Stimulated activated CD8-positive, alpha-beta memory T cell treated with anti-CD3 and anti-CD28 coated beads, Interleukin-7, amount 100 ng/mL, for 4 hours (primary cell): ENCODE measurements around the gene IFITM2.
"Not testable (repeated sequence)": the region's sequence is repeated elsewhere in the genome, so short reads cannot be mapped to it uniquely, and the experiment has no call there.

Source experiments
- DNase-seq, 2 donors: peaks; one replicate each; pipeline ENCODE4 v3.0.0-alpha.2; 2020; ENCODE audit warnings: low read depth in 2 of 2

The IFITM2 gene

DNA sequence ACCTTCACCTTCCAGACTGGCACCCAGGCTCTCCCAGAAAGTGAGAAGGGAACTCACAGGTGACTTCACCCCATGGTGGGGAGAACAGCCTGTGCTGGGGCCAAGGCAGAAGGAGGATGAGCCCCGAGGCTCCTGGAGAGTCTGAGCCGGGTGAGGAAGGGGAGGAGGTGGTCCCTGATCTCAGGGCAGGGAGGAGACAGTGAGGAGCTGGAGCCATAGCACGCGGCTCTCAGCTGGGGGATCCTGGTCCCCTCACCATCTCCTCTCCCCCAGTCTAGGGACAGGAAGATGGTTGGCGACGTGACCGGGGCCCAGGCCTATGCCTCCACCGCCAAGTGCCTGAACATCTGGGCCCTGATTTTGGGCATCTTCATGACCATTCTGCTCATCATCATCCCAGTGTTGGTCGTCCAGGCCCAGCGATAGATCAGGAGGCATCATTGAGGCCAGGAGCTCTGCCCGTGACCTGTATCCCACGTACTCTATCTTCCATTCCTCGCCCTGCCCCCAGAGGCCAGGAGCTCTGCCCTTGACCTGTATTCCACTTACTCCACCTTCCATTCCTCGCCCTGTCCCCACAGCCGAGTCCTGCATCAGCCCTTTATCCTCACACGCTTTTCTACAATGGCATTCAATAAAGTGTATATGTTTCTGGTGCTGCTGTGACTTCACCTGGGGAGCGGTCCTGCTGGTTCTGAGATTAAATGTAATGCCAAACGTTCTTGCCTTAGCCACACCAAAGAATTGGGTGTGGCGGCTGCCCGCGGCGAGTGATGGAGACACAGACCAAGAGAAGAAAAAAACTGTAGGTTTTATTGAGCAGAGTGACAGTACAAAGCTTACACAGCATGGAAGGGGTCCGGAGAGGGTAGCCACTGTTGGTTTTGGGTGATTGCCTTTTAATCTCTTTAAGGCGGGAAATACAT lies 1.4 kb downstream of the IFITM2 start:
- DNase-seq: not testable (repeated sequence)

DNA sequence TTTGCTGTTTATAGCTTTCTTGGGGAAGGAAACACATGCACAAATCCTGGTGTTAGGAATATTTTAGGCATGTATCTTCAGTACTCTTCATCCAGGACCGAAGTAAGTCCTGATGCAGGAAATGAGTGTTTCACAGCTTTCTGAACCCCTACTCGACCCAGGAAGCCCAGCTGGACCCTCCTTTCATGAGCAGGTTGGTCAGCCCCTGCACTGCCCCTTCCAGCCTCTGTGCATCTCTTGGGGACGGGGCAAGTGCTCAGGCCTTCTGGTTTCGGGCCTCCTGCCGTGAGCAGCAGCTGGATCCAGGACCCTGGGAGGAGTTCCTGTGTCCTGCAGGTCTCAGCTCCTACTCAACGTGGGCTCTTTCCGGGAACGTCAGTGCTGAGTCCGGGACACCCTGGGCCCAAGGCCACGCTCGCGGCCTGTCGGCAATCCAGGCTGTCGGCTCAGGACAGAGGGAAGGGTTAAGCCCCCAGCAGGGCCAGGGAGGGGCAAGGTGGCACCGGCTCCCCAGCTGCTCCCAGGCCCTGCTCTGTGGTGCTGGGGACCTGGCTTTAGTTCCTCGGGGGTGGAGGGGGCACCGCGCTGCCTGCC lies 2.5 kb downstream of the IFITM2 start:
- not testable (repeated sequence) for DNase-seq

DNA sequence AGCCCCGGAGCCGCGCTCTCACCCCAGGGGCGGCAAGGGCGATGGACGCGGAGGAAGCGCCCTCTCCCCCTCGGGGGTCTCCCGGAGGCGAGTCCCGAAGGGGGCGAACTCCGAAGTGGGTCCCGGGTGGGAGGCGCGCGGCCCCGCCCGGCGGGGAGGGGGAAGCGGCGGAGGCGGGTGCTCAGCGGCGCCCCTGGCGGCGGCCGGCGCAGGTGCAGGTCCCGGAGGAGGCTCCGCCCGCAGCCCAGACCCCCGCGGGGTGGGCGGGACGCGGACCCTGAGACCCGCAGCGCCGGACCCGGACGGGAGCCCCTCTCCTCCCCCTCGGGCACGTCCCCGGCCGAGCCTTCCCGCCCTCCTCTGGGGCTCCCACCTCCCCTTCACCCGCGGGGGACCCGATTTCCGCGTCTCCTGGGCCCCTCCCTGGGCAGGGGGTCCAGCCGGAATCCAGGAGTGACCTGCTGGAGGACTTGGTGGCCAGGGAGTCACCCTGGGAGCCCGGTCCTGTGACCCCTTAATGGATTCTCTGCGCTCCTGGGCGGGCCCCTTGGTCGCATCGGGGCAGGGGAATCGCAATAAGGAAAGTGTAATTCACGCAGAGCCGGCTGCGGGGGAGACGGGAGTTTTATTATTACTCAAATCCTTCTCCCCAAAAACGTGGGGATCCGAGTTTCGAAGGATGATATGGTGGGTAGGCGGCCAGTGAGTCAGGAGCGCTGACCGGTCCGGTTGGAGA lies 3.6 kb downstream of the IFITM2 start:
- DNase-seq: not testable (repeated sequence)

DNA sequence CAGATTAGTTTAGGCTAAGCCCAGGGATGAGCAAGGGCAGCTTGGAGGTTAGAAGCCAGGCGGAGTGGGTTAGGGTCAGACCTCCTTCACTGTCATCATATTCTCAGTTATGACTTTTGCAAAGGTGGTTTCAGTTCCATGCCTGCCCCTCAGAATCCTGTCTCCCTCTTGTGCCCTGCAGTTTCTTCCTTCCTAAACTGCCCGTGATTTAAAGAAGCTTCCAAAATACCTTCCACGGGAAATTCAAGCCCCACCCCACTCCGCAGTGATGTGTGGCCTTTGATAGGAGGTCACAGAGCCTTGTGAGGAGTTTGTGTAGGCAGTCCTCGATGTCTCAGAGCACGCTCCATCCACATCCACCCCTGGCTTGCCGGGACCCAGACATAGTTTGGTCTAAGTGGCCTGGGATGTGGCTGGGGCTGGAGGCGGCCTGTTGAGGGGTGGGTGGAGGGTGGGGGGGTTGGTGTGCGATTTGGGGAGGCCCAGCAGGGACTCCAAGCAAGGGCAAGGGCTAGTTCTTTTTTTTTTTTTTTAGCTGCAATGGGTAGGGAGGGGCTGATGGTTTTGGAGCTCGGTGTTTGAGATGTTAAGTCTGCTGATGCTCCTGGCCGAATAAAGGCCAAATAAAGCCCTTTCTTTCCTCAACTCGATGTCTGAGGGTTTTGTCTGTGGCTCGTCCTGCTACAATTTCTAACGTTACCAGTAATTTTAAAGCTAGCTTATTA lies 4.6 kb downstream of the IFITM2 start:
- DNase-seq: no peak

DNA sequence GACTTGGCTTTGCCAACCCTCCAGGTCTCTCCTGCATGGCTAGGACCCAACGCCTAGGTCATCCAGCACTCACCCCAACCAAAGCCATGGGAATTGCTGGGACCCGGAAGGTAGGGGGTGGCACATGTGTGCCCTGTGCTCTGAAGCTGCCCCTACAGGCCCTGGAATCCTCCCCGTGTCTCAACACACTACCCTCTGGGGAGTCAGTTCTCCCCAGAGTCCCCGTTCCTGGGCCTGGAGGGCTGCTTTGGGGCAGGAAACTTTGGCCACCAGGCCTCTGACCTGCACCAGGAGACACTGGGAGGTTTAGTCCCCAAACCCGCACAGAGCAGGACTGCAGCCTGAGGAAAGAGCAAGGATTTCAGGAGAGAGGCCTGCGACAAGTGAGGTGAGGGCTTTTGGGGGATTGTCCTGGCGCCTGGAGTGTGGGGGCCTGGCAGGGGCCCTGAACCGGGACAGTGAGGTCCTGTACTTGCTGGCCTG lies 5.7 kb downstream of the IFITM2 start:
- DNase-seq: no peak

DNA sequence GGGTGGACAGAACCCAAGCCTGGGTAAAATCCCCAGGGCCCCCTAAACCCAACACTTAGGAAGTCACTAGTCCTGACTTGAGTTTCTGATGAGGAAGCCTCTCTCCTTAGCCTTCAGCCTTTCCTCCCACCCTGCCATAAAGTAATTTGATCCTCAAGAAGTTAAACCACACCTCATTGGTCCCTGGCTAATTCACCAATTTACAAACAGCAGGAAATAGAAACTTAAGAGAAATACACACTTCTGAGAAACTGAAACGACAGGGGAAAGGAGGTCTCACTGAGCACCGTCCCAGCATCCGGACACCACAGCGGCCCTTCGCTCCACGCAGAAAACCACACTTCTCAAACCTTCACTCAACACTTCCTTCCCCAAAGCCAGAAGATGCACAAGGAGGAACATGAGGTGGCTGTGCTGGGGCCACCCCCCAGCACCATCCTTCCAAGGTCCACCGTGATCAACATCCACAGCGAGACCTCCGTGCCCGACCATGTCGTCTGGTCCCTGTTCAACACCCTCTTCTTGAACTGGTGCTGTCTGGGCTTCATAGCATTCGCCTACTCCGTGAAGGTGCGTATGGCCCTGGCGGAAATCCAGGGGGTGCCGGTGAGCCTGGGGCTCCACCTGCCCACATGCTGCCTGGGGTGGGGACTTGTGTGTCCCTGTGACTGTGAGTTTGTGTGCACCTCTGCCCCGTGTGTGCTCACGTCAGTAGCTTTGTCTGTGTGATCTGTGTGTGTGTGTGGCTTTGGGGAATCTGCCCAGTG lies 6.4 kb downstream of the IFITM2 start, which contains the start of gene IFITM1:
Gene IFITM1, plus strand, starts transcription at position 254 of the 767 bp plus-strand sequence. Its CDS starts 131 bp downstream, at position 385.
- DNase-seq: no peak

DNA sequence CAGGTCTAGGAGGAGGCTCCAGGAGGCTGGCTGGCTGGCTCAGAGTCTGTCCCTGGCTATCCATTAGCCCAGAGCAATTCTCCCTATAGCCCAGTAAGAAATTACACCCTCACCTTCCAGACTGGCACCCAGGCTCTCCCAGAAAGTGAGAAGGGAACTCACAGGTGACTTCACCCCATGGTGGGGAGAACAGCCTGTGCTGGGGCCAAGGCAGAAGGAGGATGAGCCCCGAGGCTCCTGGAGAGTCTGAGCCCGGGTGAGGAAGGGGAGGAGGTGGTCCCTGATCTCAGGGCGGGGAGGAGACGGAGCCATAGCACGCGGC lies 6.9 kb downstream of the IFITM2 start:
- not testable (repeated sequence) for DNase-seq

DNA sequence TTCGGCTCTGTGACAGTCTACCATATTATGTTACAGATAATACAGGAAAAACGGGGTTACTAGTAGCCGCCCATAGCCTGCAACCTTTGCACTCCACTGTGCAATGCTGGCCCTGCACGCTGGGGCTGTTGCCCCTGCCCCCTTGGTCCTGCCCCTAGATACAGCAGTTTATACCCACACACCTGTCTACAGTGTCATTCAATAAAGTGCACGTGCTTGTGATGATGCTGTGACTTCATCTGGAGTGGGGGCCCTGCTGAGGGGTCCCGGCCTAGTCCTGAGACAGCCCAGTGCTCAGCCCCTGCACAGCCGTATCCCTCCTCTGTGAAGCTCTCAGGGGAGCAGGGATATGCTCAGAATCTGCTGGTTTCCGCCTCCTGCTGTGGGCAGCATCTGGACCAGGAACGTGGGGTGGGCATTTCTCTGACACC lies 7.5 kb downstream of the IFITM2 start:
- no peak for DNase-seq

DNA sequence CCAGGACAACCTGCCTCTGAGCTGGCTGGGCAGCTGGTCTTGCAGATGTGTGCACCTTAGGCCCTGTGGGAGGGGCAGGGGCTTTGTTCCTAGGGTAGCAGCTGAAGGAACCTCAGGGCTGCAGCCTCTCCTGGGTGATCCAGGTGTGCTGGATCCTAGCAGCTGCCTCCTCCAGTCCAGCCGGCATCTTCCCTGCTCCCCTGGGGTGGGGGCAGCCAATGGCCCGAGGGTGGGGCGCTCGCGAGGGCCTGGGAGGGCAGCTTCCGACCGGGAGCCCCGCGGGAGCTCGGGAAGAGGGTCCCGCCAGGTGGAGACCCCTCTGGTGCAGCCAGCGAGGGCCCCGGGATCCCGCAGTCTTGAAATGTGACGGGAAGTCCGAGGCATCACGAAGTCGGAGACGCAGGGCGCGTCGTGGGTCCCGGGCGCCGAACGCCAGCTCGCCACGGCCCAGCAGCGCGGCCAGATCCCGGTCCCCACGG lies 7.9 kb downstream of the IFITM2 start:
- no peak for DNase-seq

DNA sequence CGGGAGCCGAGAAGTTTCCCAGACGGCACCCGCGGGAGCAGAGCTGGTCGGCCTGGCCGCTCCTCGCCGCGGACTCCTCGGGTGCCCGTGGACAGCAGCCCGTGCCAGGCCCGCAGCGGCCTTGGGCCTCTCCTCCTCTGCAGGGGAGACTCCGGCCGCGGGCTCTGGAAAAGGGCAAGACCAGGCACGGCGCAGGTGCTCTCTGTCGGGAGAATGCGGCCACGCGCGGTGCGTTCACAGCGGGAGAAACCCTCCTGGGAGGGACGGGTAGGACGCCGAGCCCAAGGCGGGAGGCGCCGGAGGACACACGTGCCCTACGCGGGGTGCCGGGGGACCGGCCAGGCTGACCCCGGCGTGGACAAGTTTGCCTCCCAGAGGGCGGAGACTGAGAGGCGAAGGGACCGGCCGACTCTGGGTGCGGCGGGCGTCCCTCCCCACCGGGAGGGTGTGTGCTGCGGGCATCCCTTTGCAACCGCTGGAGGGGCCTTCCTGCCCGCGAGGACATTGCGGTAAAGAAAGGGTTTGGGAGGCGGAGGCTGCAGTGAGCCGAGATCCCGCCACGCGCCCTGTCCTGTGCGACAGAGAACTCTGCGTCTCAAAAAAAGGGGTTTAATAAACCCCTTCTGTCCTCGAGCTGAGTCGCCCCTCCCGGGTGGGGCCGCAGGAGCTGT lies 8.6 kb downstream of the IFITM2 start:
- DNase-seq: no peak

DNA sequence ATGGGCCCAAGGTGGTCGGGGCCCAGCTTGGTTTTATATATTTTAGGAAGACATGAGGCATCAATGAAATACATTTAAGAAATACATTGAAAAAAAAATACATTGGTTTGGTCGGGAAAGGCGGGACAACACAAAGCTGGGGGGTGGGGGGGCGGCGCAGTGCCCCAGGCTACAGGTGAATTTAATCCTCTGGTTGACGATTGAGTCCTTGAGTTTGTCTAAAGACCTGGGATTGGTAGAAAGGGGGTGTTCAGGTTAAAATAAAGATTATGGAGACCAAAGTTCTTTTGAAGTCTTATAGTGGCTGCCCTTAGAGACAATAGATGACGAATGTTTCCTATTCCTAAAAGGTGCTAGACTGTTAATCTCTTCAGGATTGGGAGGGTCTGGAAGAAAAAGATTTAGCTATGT lies 9.3 kb downstream of the IFITM2 start:
- no peak for DNase-seq

DNA sequence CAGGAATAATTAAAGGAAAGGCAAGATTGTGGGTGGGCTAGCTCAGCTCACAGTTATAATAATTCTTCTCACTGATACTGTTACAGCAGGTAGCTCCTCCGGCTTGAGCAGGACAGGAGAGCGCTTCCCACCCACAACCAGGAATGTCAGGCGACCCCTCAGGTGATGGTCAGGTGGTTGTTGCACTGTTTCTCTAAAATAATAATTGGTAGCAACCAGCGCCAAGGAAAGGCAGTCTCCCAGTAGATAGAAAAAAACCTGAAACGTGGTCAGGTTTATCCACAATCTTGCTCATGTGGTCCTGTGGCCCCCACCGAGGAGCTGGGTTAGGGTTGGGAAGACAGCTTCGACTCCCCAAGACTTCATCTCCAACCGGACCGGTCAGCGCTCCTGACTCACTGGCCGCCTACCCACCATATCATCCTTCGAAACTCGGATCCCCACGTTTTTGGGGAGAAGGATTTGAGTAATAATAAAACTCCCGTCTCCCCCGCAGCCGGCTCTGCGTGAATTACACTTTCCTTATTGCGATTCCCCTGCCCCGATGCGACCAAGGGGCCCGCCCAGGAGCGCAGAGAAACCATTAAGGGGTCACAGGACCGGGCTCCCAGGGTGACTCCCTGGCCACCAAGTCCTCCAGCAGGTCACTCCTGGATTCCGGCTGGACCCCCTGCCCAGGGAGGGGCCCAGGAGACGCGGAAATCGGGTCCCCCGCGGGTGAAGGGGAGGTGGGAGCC lies 10.2 kb downstream of the IFITM2 start:
- not testable (repeated sequence) for DNase-seq

DNA sequence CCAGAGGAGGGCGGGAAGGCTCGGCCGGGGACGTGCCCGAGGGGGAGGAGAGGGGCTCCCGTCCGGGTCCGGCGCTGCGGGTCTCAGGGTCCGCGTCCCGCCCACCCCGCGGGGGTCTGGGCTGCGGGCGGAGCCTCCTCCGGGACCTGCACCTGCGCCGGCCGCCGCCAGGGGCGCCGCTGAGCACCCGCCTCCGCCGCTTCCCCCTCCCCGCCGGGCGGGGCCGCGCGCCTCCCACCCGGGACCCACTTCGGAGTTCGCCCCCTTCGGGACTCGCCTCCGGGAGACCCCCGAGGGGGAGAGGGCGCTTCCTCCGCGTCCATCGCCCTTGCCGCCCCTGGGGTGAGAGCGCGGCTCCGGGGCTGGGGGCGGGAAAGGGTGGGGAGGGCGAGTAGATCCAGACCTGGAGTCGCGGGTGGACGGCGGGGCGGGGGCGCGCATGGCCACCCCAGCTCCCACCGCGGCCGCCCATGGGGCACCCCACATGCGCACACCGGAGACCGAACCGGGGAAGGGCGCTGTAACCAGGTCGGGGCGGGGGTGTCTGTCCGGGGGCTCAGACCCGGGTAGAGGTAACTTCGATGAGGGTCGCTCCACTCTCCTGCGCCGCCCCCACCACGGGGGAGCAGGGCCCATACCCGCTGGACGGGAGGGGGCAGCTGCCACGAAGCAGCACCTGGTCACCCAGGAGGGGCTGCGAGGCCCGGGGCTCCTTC lies 10.9 kb downstream of the IFITM2 start:
- DNase-seq: not testable (repeated sequence)

DNA sequence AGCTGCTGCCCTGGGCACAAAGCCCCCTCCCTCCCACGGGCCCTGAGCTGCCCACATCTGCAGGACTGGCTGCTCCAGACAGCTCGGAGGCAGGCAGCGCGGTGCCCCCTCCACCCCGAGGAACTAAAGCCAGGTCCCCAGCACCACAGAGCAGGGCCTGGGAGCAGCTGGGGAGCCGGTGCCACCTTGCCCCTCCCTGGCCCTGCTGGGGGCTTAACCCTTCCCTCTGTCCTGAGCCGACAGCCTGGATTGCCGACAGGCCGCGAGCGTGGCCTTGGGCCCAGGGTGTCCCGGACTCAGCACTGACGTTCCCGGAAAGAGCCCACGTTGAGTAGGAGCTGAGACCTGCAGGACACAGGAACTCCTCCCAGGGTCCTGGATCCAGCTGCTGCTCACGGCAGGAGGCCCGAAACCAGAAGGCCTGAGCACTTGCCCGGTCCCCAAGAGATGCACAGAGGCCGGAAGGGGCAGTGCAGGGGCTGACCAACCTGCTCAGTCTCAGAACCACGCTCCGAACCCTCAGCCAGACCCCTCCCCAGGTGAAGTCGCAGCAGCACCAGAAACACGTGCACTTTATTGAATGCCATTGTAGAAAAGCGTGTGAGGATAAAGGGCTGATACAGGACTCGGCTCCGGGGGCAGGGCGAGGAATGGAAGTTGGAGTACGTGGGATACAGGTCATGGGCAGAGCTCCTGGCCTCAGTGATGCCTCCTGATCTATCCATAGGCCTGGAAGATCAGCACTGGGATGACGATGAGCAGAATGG lies 11.7 kb downstream of the IFITM2 start:
- DNase-seq: not testable (repeated sequence)

DNA sequence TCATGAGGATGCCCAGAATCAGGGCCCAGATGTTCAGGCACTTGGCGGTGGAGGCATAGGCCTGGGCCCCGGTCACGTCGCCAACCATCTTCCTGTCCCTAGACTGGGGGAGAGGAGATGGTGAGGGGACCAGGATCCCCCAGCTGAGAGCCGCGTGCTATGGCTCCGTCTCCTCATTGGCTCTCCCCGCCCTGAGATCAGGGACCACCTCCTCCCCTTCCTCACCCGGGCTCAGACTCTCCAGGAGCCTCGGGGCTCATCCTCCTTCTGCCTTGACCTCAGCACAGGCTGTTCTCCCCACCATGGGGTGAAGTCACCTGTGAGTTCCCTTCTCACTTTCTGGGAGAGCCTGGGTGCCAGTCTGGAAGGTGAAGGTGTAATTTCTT lies 12.3 kb downstream of the IFITM2 start:
- not testable (repeated sequence) for DNase-seq

DNA sequence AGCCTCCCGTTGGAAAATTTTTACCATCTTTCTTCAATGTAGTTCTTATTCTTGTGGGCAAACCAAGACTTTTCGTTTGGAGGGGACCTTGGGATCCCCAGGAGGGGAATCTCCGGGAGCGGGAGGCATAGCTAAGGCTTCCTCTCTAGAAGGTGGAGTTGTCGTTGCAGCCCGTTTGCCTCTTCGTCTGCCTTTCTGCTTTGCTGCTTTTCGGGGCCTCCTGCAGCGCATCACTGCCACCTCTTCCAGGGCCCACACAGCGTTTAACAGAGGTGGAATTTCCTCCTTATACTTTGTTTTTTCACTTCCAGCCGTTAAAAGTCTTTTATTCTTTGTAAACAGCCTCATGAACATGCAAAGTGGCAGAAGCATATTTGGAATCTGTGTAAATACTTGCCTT lies 16.5 kb downstream of the IFITM2 start:
- DNase-seq: no peak

DNA sequence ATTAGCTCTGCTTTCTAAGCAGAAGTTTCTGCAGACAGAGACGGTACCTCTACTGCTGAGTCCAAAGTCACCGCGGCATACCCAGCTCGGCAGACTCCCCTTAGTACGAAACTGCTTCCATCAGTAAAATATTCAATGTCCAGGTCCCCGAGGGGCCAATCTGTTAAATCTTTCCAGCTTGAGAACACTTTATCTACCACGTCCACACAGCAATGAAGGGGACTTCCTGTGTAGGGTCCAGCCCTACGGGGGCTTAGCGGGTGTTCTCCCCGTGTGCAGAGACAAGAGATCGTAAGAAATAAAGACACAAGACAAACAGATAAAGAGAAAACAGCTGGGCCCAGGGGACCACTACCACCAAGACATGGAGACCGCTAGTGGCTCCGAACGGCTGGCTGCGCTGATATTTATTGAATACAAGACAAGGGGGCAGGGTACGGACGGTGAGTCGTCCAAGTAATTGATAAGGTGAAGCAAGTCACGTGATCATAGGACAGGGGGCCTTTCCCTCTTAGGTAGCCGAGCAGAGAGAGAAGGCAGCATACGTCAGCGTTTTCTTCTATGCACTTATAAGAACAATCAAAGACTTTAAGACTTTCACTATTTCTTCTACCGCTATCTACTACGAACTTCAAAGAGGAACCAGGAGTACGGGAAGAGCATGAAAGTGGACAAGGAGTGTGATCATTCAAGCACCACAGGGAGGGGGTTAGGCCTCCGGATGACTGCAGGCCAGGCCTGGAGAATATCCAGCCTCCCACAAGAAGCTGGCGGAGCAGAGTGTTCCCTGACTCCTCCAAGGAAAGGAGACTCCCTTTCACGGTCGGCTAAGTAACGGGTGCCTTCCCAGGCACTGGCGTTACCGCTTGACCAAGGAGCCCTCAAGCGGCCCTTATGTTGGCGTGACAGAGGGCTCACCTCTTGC lies 17.2 kb downstream of the IFITM2 start:
- DNase-seq: not testable (repeated sequence)
